Smooth muscle cell (in vitro differentiated cells): Measurements from ENCODE around the gene CEL. TPM values are rescaled to one million over a fixed set of nuclear protein-coding genes. Genes with fewer than 3 reads are reported as not detected.

Experiments used
- DNase-seq: peaks from one replicate; lab custom pipeline; 2025; ENCODE audit not compliant: unreplicated experiment; lab: John Stamatoyannopoulos, UW
- H2AFZ ChIP-seq: fragments of 200-600 bp; sonication (generic); 2 replicates; pipeline ENCODE4 v1.6.0; 2016; ENCODE audit warnings: antibody characterized with exemption, low read depth, mild to moderate bottlenecking
- H3F3A ChIP-seq: fragments of 200-600 bp; sonication (generic); 2 replicates; pipeline ENCODE4 v1.6.0; 2017; ENCODE audit warnings: antibody characterized with exemption, low read depth
- H3K27ac ChIP-seq: fragments of 200-600 bp; sonication (generic); 2 replicates; pipeline ENCODE4 v1.5.1; 2016; ENCODE audit warnings: low read depth, mild to moderate bottlenecking
- H3K27me3 ChIP-seq: fragments of 200-600 bp; sonication (generic); 2 replicates; pipeline ENCODE4 v1.6.1; 2016; ENCODE audit warnings: low read depth, mild to moderate bottlenecking
- H3K36me3 ChIP-seq: fragments of 200-600 bp; sonication (generic); 2 replicates; pipeline ENCODE4 v1.5.1; 2016; ENCODE audit warnings: low read depth
- H3K4me1 ChIP-seq: fragments of 200-600 bp; sonication (generic); 2 replicates; pipeline ENCODE4 v1.5.1; 2016; ENCODE audit warnings: low read depth
- H3K4me2 ChIP-seq: fragments of 200-600 bp; sonication (generic); 2 replicates; pipeline ENCODE4 v1.6.0; 2016; ENCODE audit warnings: mild to moderate bottlenecking
- H3K4me3 ChIP-seq: fragments of 200-600 bp; sonication (generic); 2 replicates; pipeline ENCODE4 v1.5.1; 2016; ENCODE audit warnings: mild to moderate bottlenecking
- H3K79me2 ChIP-seq: fragments of 200-600 bp; sonication (generic); 2 replicates; pipeline ENCODE4 v1.6.0; 2016; ENCODE audit warnings: low read depth, mild to moderate bottlenecking
- H3K9ac ChIP-seq: fragments of 200-600 bp; sonication (generic); 2 replicates; pipeline ENCODE4 v1.6.0; 2016; ENCODE audit warnings: low read depth
- H3K9me3 ChIP-seq: fragments of 200-600 bp; sonication (generic); replicated peaks from 2 replicates; pipeline ENCODE4 v1.5.1; 2016; ENCODE audit warnings: low read depth
- H4K20me1 ChIP-seq: fragments of 200-600 bp; sonication (generic); 2 replicates; pipeline ENCODE4 v1.6.0; 2016; ENCODE audit warnings: low read depth
- CTCF ChIP-seq: fragments of 200-600 bp; sonication (generic); IDR thresholded peaks from 2 replicates; pipeline ENCODE4 v1.5.1; 2017; ENCODE audit warnings: borderline replicate concordance, mild to moderate bottlenecking, antibody characterized with exemption; ENCODE audit not compliant: insufficient read depth, poor library complexity, severe bottlenecking
- WGBS: methylation state at CpG from one replicate; pipeline ENCODE4 v1.1.7; 2016; ENCODE audit warnings: low lambda C conversion rate; 5-methylcytosine and 5-hydroxymethylcytosine counted together
- polyA plus RNA-seq: library from polyadenylated mRNA; unstranded; fragments of >200 nt; fragmentation: Nextera tagmentation; extraction: Ambion mirVana; gene quantifications from 2 replicates; pipeline ENCODE4 v1.2.1, GENCODE V29; 2016
- total RNA-seq: library from RNA; depleted of rRNA; stranded (reverse); fragments of >200 nt; gene quantifications from 2 replicates; pipeline ENCODE4 v1.2.3, GENCODE V29; 2014

The CEL gene
- total and polyA plus RNA-seq, 2 experiments from 2014 or later: 0.18 to 0.73 TPM

- no peak for DNase-seq
- Histone ChIP-seq H3K4me2 (no peak overlapping the region), H3K9ac (no peak overlapping the region), H2AFZ (no peak overlapping the region), H3K27me3 (no peaks in the 10 kb centered on the region), H3K9me3 (no peaks in the 10 kb centered on the region), H3F3A (no peaks in the 10 kb centered on the region), H3K4me3 (no peak overlapping the region), H3K36me3 (peaks cover 6% of the 10 kb centered on the region), H3K79me2 (no peaks in the 10 kb centered on the region), H4K20me1 (no peaks in the 10 kb centered on the region), H3K4me1 (no peaks in the 10 kb centered on the region), H3K27ac (no peak overlapping the region)
- TF ChIP-seq CTCF: no peak
- 98% methylated on average over 5 of the region's 5 CpGs for WGBS
These were observed 37.1 kb downstream of the CEL start for GRCh38 chr9:133098871-133099270.

- 99% methylated on average over 12 of the region's 12 CpGs for WGBS
- H3K27ac ChIP-seq: no peak overlapping the region
- no peaks in the 10 kb centered on the region for H3K79me2 ChIP-seq
- H3K4me3 ChIP-seq: no peak overlapping the region
- H2AFZ ChIP-seq: no peak overlapping the region
- H3F3A ChIP-seq: no peaks in the 10 kb centered on the region
- H3K36me3 ChIP-seq: peaks cover 6% of the 10 kb centered on the region
- no peak overlapping the region for H3K4me2 ChIP-seq
- TF ChIP-seq CTCF: no peak
- no peak for DNase-seq
- no peaks in the 10 kb centered on the region for H3K4me1 ChIP-seq
- no peaks in the 10 kb centered on the region for H4K20me1 ChIP-seq
- no peak overlapping the region for H3K9ac ChIP-seq
- no peaks in the 10 kb centered on the region for H3K27me3 ChIP-seq
- H3K9me3 ChIP-seq: no peaks in the 10 kb centered on the region
These were observed 38.1 kb downstream of the CEL start for GRCh38 chr9:133099726-133100505.

GRCh38 chr9:133100506-133101355 lies 39.0 kb downstream of the CEL start:
- H3K79me2 ChIP-seq: no peaks in the 10 kb centered on the region
- H3K9me3 ChIP-seq: no peaks in the 10 kb centered on the region
- H2AFZ ChIP-seq: no peak overlapping the region
- WGBS: 93% methylated on average over 13 of the region's 13 CpGs
- H3K27ac ChIP-seq: no peak overlapping the region
- no peaks in the 10 kb centered on the region for H3F3A ChIP-seq
- H4K20me1 ChIP-seq: no peaks in the 10 kb centered on the region
- H3K27me3 ChIP-seq: no peaks in the 10 kb centered on the region
- no peak for DNase-seq
- no peak overlapping the region for H3K4me2 ChIP-seq
- no peak overlapping the region for H3K9ac ChIP-seq
- H3K4me3 ChIP-seq: no peak overlapping the region
- peaks cover 6% of the 10 kb centered on the region for H3K36me3 ChIP-seq
- TF ChIP-seq CTCF: no peak
- no peaks in the 10 kb centered on the region for H3K4me1 ChIP-seq
